ENCODE results near the gene SNX21.

The SNX21 gene

DNA sequence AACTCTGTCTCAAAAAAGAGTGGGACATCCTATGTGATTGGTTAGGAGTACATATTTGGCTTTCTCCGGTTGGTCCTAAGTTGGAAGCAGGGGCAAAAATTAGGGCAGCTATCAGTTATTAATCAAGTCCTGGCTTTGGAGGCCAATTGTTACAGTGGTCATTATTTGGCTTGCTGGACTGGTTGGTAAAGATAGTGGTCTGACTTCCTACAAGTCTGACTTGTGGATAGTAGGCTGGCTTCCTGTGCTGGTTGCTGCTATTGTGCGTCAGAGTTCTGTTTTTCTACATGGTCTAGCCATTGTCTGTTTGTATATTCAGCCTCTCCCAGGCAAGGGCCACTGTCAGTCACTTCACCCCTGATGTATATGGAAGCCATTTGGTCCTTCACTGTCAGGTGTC lies 16.6 kb downstream of the SNX21 start:
- Histone ChIP-seq H3K36me3 (ENCODE audit: control insufficient read depth, insufficient read depth, low read length) (peaks cover 5% of the 10 kb centered on the region), H3K9me3 (ENCODE audit: control insufficient read depth, insufficient read depth, low read length) (no peaks in the 10 kb centered on the region), H3K4me1 (ENCODE audit: control insufficient read depth, insufficient read depth, low read length) (peaks cover 4% of the 10 kb centered on the region; the same call in 1 of the 2 replicates), H3K27me3 (ENCODE audit: control insufficient read depth, insufficient read depth, low read length) (no peaks in the 10 kb centered on the region), H3K27ac (ENCODE audit: low read length) (no peak overlapping the region), H3K4me3 (ENCODE audit: low read length) (no peak overlapping the region)
- WGBS (ENCODE audit: insufficient coverage, insufficient read length) = no CpG with 5 or more reads among the region's 2 CpGs
- DNase-seq (ENCODE audit: low read depth, low spot score) = no peak

DNA sequence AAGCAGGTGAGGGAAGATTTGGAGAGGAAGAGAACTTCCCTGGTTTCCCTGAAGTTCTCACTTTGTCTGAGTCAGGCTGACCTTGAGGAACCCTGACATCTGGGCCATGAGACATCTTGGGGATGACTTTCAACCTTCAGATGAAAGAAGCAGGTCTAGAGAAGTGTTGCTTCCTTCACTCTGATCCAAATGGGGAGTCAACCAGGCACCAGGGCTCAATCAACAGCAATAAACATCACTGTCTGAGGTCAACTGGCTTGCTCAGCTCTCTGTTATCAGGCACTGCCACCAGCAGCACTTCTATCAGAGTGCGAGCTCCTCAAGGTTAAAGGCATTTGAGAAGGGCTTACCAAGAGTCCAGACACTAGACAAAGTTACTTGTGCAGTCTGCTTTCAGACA lies 17.3 kb downstream of the SNX21 start:
- H3K36me3 ChIP-seq (ENCODE audit: control insufficient read depth, insufficient read depth, low read length) = peaks cover 5% of the 10 kb centered on the region
- H3K9me3 ChIP-seq (ENCODE audit: control insufficient read depth, insufficient read depth, low read length) = no peaks in the 10 kb centered on the region
- DNase-seq (ENCODE audit: low read depth, low spot score) = no peak
- WGBS (ENCODE audit: insufficient coverage, insufficient read length) = no CpG with 5 or more reads among the region's 1 CpG
- H3K27ac ChIP-seq (ENCODE audit: low read length) = no peak overlapping the region
- no peak overlapping the region for H3K4me3 ChIP-seq (ENCODE audit: low read length)
- no peaks in the 10 kb centered on the region for H3K27me3 ChIP-seq (ENCODE audit: control insufficient read depth, insufficient read depth, low read length)
- peaks cover 4% of the 10 kb centered on the region; the same call in 1 of the 2 replicates for H3K4me1 ChIP-seq (ENCODE audit: control insufficient read depth, insufficient read depth, low read length)

DNA sequence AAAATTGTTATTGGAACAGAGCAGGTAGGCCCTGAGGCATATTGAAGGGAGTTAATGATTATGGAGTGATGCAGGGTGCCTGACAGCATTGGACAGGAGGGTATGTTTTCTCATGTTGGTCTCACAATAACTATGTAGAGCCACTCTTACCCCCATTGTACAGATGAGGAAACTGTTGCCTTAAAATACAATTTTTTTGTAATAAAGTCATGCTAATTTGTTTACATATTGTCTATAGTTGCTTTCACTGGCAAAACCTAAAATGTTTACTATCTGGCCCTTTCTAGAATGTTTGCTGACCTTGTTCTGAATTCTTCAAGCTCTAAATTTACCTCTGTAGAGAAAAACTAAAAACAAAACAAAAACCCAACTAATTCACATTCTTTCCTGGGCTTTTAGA lies 17.9 kb downstream of the SNX21 start:
- no peak for DNase-seq (ENCODE audit: low read depth, low spot score)

DNA sequence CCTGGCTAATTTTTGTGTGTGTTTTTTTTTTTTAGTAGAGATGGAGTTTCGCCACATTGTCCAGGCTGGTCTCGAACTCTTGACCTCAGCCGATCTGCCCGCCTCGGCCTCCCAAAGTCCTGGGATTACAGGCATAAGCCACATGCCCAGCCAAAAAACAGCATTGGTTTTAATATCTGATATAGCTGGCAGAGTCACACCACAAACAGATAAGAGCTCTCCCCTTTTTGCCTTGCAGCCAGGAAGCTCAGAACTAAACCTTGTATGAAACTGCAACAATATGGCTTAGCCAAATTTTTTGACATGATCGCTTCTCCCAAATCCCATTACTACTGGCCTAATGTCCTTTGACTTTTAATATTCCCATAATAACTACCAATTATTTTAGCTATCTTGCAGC lies 18.7 kb downstream of the SNX21 start:
- peaks cover 5% of the 10 kb centered on the region; the same call in 1 of the 2 replicates for H3K4me1 ChIP-seq (ENCODE audit: control insufficient read depth, insufficient read depth, low read length)
- H3K36me3 ChIP-seq (ENCODE audit: control insufficient read depth, insufficient read depth, low read length) = peaks cover 5% of the 10 kb centered on the region
- no peak overlapping the region for H3K4me3 ChIP-seq (ENCODE audit: low read length)
- no peaks in the 10 kb centered on the region for H3K27me3 ChIP-seq (ENCODE audit: control insufficient read depth, insufficient read depth, low read length)
- no peak for DNase-seq (ENCODE audit: low read depth, low spot score)
- WGBS (ENCODE audit: insufficient coverage, insufficient read length) = no CpG with 5 or more reads among the region's 6 CpGs
- no peaks in the 10 kb centered on the region for H3K9me3 ChIP-seq (ENCODE audit: control insufficient read depth, insufficient read depth, low read length)
- no peak overlapping the region for H3K27ac ChIP-seq (ENCODE audit: low read length)

More for the DNA sequence above, 17.9 kb downstream of the SNX21 start:
- H3K4me1 ChIP-seq (ENCODE audit: control insufficient read depth, insufficient read depth, low read length) = peaks cover 4% of the 10 kb centered on the region; the same call in 1 of the 2 replicates
- no peak overlapping the region for H3K27ac ChIP-seq (ENCODE audit: low read length)
- no peak overlapping the region for H3K4me3 ChIP-seq (ENCODE audit: low read length)
- no peaks in the 10 kb centered on the region for H3K9me3 ChIP-seq (ENCODE audit: control insufficient read depth, insufficient read depth, low read length)
- H3K36me3 ChIP-seq (ENCODE audit: control insufficient read depth, insufficient read depth, low read length) = peaks cover 5% of the 10 kb centered on the region
- no peaks in the 10 kb centered on the region for H3K27me3 ChIP-seq (ENCODE audit: control insufficient read depth, insufficient read depth, low read length)

DNA sequence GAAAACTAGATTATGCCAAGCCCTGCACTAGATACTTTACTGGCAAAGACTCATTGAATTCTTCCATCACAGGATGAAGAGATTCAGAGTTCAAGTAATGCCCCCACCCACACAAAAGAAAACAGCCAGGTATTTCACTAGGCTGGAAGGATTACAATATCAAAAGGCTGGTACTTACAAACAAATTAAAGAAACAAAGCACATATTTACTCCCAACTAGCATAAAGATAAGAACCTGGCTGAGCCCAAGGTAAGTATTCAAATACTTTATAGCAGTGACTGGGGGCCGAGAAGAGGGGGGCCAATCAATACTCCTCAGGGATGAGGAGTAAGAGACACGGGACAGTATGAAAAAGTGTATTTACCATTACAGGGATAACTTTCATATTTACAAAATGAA lies 19.9 kb downstream of the SNX21 start:
- H3K4me3 ChIP-seq (ENCODE audit: low read length) = no peak overlapping the region
- peaks cover 5% of the 10 kb centered on the region; the same call in 1 of the 2 replicates for H3K4me1 ChIP-seq (ENCODE audit: control insufficient read depth, insufficient read depth, low read length)
- no peaks in the 10 kb centered on the region for H3K27me3 ChIP-seq (ENCODE audit: control insufficient read depth, insufficient read depth, low read length)
- H3K9me3 ChIP-seq (ENCODE audit: control insufficient read depth, insufficient read depth, low read length) = no peaks in the 10 kb centered on the region
- WGBS (ENCODE audit: insufficient coverage, insufficient read length) = no CpG with 5 or more reads among the region's 2 CpGs
- H3K27ac ChIP-seq (ENCODE audit: low read length) = no peak overlapping the region
- peaks cover under 1% of the 10 kb centered on the region; the same call in 1 of the 2 replicates for H3K36me3 ChIP-seq (ENCODE audit: control insufficient read depth, insufficient read depth, low read length)
- no peak for DNase-seq (ENCODE audit: low read depth, low spot score)

DNA sequence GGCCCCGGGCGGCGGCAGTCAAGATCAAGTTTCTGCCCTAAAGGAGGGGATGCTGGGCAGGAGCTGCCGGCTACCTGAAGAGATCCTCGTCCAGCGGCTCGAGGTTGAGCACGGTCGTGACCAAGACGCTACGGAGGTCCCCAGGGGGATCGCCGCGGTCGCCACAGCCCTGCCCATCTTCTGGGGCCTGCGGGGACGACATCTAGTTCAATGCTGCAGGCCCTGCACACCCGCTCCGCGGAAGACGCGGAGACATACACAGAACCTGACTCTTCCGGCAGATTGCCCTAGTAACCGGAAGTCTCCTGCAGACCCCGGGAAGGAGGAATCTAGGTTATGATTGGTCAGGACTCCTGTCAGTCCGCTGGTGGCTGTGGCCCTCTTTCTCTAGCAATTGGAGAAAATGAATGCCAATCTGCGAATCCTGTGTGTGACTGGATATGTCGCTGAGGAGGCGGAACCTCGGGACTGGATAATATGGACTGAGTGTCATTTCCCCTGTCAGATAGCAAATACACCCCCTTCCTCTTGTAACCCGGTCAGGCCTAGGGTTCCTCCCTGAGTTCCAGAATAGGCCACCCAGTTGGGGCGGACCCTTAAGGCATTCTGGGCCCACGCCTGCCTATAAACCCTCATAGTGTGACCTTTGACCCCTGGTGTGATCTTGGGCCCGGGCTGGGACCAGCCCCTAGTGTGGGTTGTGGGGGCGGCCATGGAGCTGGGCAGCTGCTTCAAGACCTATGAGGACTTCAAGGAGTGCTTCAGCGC lies 23.7 kb downstream of the SNX21 start, which contains the start of the genes ACOT8 and ZSWIM3:
ACOT8 (minus strand) TSS at position 279 of the 768 bp plus-strand sequence; CDS start at position 202, 77 bp downstream.
ZSWIM3 (plus strand) TSS at position 501 of the 768 bp plus-strand sequence; CDS start at position 713, 212 bp downstream.
- no peaks in the 10 kb centered on the region for H3K27me3 ChIP-seq (ENCODE audit: control insufficient read depth, insufficient read depth, low read length)
- no CpG with 5 or more reads among the region's 36 CpGs for WGBS (ENCODE audit: insufficient coverage, insufficient read length)
- H3K9me3 ChIP-seq (ENCODE audit: control insufficient read depth, insufficient read depth, low read length) = no peaks in the 10 kb centered on the region
- no peaks in the 10 kb centered on the region for H3K36me3 ChIP-seq (ENCODE audit: control insufficient read depth, insufficient read depth, low read length)
- H3K27ac ChIP-seq (ENCODE audit: low read length) = no peak within 1 kb of the TSS
- H3K4me1 ChIP-seq (ENCODE audit: control insufficient read depth, insufficient read depth, low read length) = peaks cover 4% of the 10 kb centered on the region; the same call in 1 of the 2 replicates
- peak within 1 kb of the TSS; percentile 69 for H3K4me3 ChIP-seq (ENCODE audit: low read length)
- peak; percentile 100 for DNase-seq (ENCODE audit: low read depth, low spot score)

DNA sequence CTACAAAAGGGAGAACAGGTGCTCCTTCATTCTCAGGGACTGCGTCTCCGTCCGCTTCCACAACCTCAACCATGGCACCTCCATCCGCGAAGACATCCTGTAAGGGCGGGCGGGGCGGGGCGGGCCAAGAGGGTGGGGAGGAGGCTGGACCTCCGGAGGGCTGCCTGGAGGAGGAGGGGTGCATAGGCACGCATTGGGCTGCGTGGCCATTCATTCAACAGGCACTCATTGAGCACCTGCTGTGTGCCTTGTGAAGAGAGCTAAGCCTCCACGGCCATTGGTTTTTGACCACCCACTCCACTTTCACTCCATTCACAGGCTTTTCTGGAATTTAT lies 24.2 kb downstream of the SNX21 start:
- Histone ChIP-seq H3K4me3 (ENCODE audit: low read length) (peak overlapping the region; percentile 18; the same call in 1 of the 2 replicates), H3K4me1 (ENCODE audit: control insufficient read depth, insufficient read depth, low read length) (peaks cover 4% of the 10 kb centered on the region; the same call in 1 of the 2 replicates), H3K27me3 (ENCODE audit: control insufficient read depth, insufficient read depth, low read length) (no peaks in the 10 kb centered on the region), H3K36me3 (ENCODE audit: control insufficient read depth, insufficient read depth, low read length) (no peaks in the 10 kb centered on the region), H3K9me3 (ENCODE audit: control insufficient read depth, insufficient read depth, low read length) (no peaks in the 10 kb centered on the region), H3K27ac (ENCODE audit: low read length) (no peak overlapping the region)
- WGBS (ENCODE audit: insufficient coverage, insufficient read length) = no CpG with 5 or more reads among the region's 13 CpGs
- no peak for DNase-seq (ENCODE audit: low read depth, low spot score)

DNA sequence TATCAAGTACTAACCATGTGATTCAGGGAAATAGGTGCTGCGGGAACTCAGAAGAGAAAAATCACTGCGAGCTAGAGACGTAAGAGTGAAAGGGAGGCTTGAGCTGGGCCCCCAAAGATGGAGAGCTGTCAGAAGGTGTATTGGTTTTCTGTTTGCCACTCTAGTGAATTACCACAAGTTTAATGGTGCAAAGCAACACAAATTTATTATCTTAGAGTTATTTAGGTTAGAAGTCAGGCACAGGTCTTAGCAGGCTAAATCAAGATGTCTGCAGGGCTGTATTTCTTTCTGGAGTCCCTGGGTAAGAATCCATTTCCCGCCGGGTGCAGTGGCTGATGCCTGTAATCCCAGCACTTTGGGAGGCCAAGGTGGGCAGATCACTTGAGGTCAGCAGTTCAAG lies 26.3 kb downstream of the SNX21 start:
- no peaks in the 10 kb centered on the region for H3K9me3 ChIP-seq (ENCODE audit: control insufficient read depth, insufficient read depth, low read length)
- no CpG with 5 or more reads among the region's 5 CpGs for WGBS (ENCODE audit: insufficient coverage, insufficient read length)
- H3K27ac ChIP-seq (ENCODE audit: low read length) = no peak overlapping the region
- H3K27me3 ChIP-seq (ENCODE audit: control insufficient read depth, insufficient read depth, low read length) = no peaks in the 10 kb centered on the region
- no peak for DNase-seq (ENCODE audit: low read depth, low spot score)
- H3K36me3 ChIP-seq (ENCODE audit: control insufficient read depth, insufficient read depth, low read length) = no peaks in the 10 kb centered on the region
- peaks cover 3% of the 10 kb centered on the region; the same call in 1 of the 2 replicates for H3K4me1 ChIP-seq (ENCODE audit: control insufficient read depth, insufficient read depth, low read length)
- no peak overlapping the region for H3K4me3 ChIP-seq (ENCODE audit: low read length)

DNA sequence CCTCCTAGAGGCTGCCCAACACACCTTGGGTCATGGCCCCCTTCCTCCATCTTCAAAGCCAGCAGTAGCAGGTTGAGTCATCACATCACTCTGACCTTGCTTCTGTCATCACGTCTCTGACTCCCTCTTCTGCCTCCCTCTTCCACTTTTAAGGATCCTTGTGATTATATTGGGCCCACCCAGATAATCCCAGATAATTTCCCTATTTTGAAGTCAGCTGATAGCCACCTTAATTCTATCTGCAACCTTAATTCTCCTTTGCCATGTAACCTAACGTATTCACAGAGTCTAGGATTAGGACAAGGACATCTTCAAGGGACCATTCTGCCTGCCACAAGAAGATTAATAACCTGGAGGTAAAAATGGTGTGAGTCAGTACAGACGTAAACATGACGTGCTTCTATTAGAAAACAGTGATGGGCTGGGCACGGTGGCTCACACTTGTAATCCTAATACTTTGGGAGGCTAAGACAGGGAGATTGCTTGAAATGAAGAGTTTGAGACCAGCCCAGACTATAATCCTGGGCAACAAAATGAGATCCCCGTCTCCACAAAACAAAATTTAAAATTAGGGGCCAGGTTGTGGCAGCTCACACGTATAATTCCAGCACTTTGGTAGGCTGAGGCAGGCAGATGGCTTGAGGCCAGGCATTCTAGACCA lies 27.1 kb downstream of the SNX21 start:
- no CpG with 5 or more reads among the region's 7 CpGs for WGBS (ENCODE audit: insufficient coverage, insufficient read length)
- H3K4me3 ChIP-seq (ENCODE audit: low read length) = no peak overlapping the region
- no peaks in the 10 kb centered on the region for H3K9me3 ChIP-seq (ENCODE audit: control insufficient read depth, insufficient read depth, low read length)
- no peak overlapping the region for H3K27ac ChIP-seq (ENCODE audit: low read length)
- DNase-seq (ENCODE audit: low read depth, low spot score) = no peak
- peaks cover 1% of the 10 kb centered on the region; the same call in 1 of the 2 replicates for H3K4me1 ChIP-seq (ENCODE audit: control insufficient read depth, insufficient read depth, low read length)
- H3K27me3 ChIP-seq (ENCODE audit: control insufficient read depth, insufficient read depth, low read length) = no peaks in the 10 kb centered on the region
- H3K36me3 ChIP-seq (ENCODE audit: control insufficient read depth, insufficient read depth, low read length) = no peaks in the 10 kb centered on the region

DNA sequence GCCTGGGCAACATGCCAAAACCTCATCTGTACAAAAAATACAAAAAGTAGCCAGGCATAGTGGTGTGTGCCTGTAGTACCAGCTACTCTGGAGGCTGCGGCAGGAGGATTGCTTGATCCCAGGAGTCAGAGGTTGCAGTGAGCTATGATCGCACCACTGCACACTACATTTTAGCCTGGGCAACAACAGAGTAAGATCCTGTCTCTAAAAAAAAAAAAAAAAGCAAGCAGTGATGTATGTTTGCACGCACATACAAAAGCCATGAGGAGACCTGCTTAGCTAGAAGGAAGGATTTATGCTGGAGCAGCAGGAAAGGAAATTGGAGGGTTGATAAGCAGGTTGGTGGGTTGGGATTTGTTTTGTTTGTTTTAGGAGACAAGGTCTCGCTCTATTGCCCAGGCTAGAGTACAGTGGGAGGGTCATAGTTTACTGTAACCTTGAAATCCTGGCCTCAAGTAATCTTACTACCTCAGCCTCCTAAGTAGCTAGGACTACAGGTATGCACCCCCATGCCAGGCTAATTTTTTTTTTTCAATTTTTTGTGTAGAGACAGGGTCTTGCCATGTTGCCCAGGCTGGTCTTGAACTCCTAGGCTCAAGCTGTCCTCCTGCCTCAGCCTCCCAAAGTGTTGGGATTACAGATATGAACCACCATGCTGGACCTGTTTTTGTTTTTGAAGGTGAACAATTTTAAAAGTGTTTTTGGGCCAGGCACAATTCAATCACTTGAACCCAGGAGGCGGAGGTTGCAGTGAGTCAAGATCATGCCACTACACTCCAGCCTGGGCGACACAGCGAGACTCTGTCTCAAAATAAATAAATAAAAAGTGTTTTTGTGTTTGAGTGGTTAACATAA lies 27.8 kb downstream of the SNX21 start:
- Histone ChIP-seq H3K27me3 (ENCODE audit: control insufficient read depth, insufficient read depth, low read length) (no peaks in the 10 kb centered on the region), H3K9me3 (ENCODE audit: control insufficient read depth, insufficient read depth, low read length) (no peaks in the 10 kb centered on the region), H3K4me1 (ENCODE audit: control insufficient read depth, insufficient read depth, low read length) (peaks cover 1% of the 10 kb centered on the region; the same call in 1 of the 2 replicates), H3K36me3 (ENCODE audit: control insufficient read depth, insufficient read depth, low read length) (no peaks in the 10 kb centered on the region), H3K4me3 (ENCODE audit: low read length) (no peak overlapping the region), H3K27ac (ENCODE audit: low read length) (no peak overlapping the region)
- WGBS (ENCODE audit: insufficient coverage, insufficient read length) = no CpG with 5 or more reads among the region's 7 CpGs
- no peak for DNase-seq (ENCODE audit: low read depth, low spot score)
